CD14-positive monocyte (primary cell): ENCODE results near the gene TAAR6. TPM values are rescaled to one million over a fixed set of nuclear protein-coding genes. Genes with fewer than 3 reads are reported as not detected.
"Not testable (repeated sequence)": the region's sequence is repeated elsewhere in the genome, so short reads cannot be mapped to it uniquely, and the experiment has no call there.

Experiments
- DNase-seq, 3 donors: peaks; one replicate each; pipeline ENCODE4 v3.0.0-alpha.2; 2011 to 2022
- H2AFZ ChIP-seq: 2 replicates; pipeline ENCODE4 v1.6.0; 2012; ENCODE audit warnings: mild to moderate bottlenecking, low read depth, low read length, inconsistent platforms; ENCODE audit not compliant: insufficient read depth, poor library complexity, severe bottlenecking
- H3K27ac ChIP-seq, 2 donors: 1 replicate in 1 of 2; 2 replicates in 1 of 2; pipeline ENCODE4 v1.5.1; 2012 to 2013; ENCODE audit warnings: low read length in 2 of 2, control low read depth in 1 of 2, inconsistent platforms in 1 of 2, low read depth in 1 of 2, mild to moderate bottlenecking in 1 of 2
- H3K27me3 ChIP-seq, 2 donors: one replicate each; pipeline versions ENCODE4 v1.6.0 to v1.6.1; 2011 to 2013; ENCODE audit warnings: low read length in 2 of 2; ENCODE audit not compliant: control insufficient read depth in 2 of 2, insufficient read depth in 2 of 2
- H3K36me3 ChIP-seq, 2 donors: replicated peaks in 1 of 2; 1 replicate in 1 of 2; 2 replicates in 1 of 2; pipeline versions ENCODE4 v1.5.1 to v1.6.1; 2012 to 2013; ENCODE audit warnings: low read length in 2 of 2, control low read depth in 1 of 2, inconsistent platforms in 1 of 2, mild to moderate bottlenecking in 1 of 2; ENCODE audit not compliant: insufficient read depth in 2 of 2, control insufficient read depth in 1 of 2
- H3K4me1 ChIP-seq, 2 donors: 1 replicate in 1 of 2; 2 replicates in 1 of 2; pipeline versions ENCODE4 v1.5.1 to v1.6.1; 2012 to 2013; ENCODE audit warnings: low read length in 2 of 2, control low read depth in 1 of 2, inconsistent platforms in 1 of 2, mild to moderate bottlenecking in 1 of 2, moderate library complexity in 1 of 2; ENCODE audit not compliant: insufficient read depth in 2 of 2, control insufficient read depth in 1 of 2
- H3K4me2 ChIP-seq: replicated peaks from 2 replicates; pipeline ENCODE3; 2012; ENCODE audit warnings: low read length, moderate library complexity, mild to moderate bottlenecking; ENCODE audit not compliant: poor library complexity, severe bottlenecking; ENCODE audit errors: extremely low read depth
- H3K4me3 ChIP-seq, 3 experiments: fragments of 200-600 bp in 1 of 3; sonication (generic) in 1 of 3; replicated peaks in 1 of 3; 1 replicate in 2 of 3; 2 replicates in 1 of 3; pipeline ENCODE4 v1.5.1; 2011 to 2013; ENCODE audit warnings: low read length in 3 of 3, mild to moderate bottlenecking in 3 of 3, control low read depth in 2 of 3, low read depth in 2 of 3, inconsistent platforms in 1 of 3, moderate library complexity in 1 of 3
- H3K79me2 ChIP-seq: 2 replicates; pipeline ENCODE4 v1.6.0; 2012; ENCODE audit warnings: mild to moderate bottlenecking, control low read depth, inconsistent platforms, low read length, moderate library complexity; ENCODE audit not compliant: insufficient read depth
- H3K9ac ChIP-seq: 2 replicates; pipeline ENCODE4 v1.6.0; 2017; ENCODE audit warnings: low read length, mild to moderate bottlenecking; ENCODE audit not compliant: insufficient read depth, poor library complexity, severe bottlenecking
- H3K9me3 ChIP-seq, 2 donors: replicated peaks in 1 of 2; 1 replicate in 1 of 2; 2 replicates in 1 of 2; pipeline versions ENCODE4 v1.5.1 to v1.6.1; 2012 to 2013; ENCODE audit warnings: low read length in 2 of 2, control low read depth in 1 of 2; ENCODE audit not compliant: control insufficient read depth in 1 of 2, insufficient read depth in 1 of 2
- H4K20me1 ChIP-seq: 2 replicates; pipeline ENCODE4 v1.6.0; 2012; ENCODE audit warnings: mild to moderate bottlenecking, low read length, control low read depth, moderate library complexity; ENCODE audit not compliant: insufficient read depth
- H3K27ac Mint-ChIP-seq, 7 donors: one replicate each; pipeline ENCODE4 v1.8.0; 2020; ENCODE audit warnings: mild to moderate bottlenecking in 7 of 7, mixed read lengths in 7 of 7, moderate library complexity in 6 of 7, inconsistent platforms in 2 of 7
- H3K27me3 Mint-ChIP-seq, 3 donors: one replicate each; pipeline ENCODE4 v1.8.0; 2021 to 2022; ENCODE audit warnings: low read depth in 3 of 3, mild to moderate bottlenecking in 3 of 3, mixed read lengths in 3 of 3, moderate library complexity in 3 of 3, inconsistent platforms in 1 of 3
- H3K36me3 Mint-ChIP-seq, 2 donors: one replicate each; pipeline ENCODE4 v1.8.0; 2020; ENCODE audit warnings: mixed read lengths in 2 of 2, inconsistent platforms in 1 of 2, mild to moderate bottlenecking in 1 of 2
- H3K4me1 Mint-ChIP-seq: one replicate; pipeline ENCODE4 v1.8.0; 2020; ENCODE audit warnings: mild to moderate bottlenecking, mixed read lengths
- H3K4me3 Mint-ChIP-seq, 2 donors: one replicate each; pipeline ENCODE4 v1.8.0; 2020; ENCODE audit warnings: mild to moderate bottlenecking in 2 of 2, mixed read lengths in 2 of 2, moderate library complexity in 1 of 2
- H3K9me3 Mint-ChIP-seq, 7 donors: one replicate each; pipeline ENCODE4 v1.8.0; 2020 to 2022; ENCODE audit warnings: mixed read lengths in 7 of 7, mild to moderate bottlenecking in 6 of 7, moderate library complexity in 6 of 7, inconsistent platforms in 2 of 7
- WGBS: methylation state at CpG from one replicate; pipeline ENCODE4 v1.1.5; 2013; ENCODE audit warnings: missing lambda C conversion rate; ENCODE audit not compliant: insufficient coverage; 5-methylcytosine and 5-hydroxymethylcytosine counted together
- intact Hi-C, 2 donors: fragments of 100-400 bp; cut with micrococcal nuclease; formaldehyde crosslinking; loops; one replicate each; pipeline versions ENCODE4 v1.15.0 to v1.15.1; 2023
- polyA plus RNA-seq, 3 donors: library from polyadenylated mRNA; depleted of rRNA in 1 of 3; unstranded in 2 of 3; stranded (reverse) in 1 of 3; fragments of 300-500 nt in 2 of 3; fragments of >200 nt in 1 of 3; fragmentation: Illumina TruSeq in 2 of 3; gene quantifications; 1 replicate in 2 of 3; 2 replicates in 1 of 3; pipeline ENCODE4 v1.2.3, GENCODE V29; 2012 to 2021
- TF ChIP-seq, protein P1 (sequence below): fragments of 200-600 bp; IDR thresholded peaks from one replicate; pipeline ENCODE4 v1.8.0; 2022; ENCODE audit warnings: antibody characterized with exemption, mild to moderate bottlenecking

The TAAR6 gene
- polyA plus RNA-seq, 3 donors = not detected

DNA sequence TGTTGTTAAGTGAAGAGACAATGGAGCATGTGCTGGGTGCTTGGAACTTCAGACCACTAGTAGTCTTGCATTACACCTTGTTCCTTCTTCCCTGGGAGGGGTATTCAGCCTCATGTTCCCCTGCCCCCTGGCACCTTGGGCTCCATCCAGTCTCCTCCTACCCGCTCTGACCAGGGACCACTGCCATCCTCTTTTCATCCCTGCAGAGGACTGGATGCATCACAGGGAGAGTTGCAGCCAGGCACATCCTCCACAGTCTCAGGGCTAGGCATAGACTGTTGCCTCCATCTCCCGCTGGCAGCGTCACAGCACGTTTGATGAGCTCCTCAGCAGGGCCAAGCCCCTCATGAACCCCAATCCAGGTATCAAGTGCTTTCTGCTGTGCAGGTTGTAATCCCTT is 18.9 kb upstream of the TAAR6 start:
- H3K36me3 Mint-ChIP-seq = no peaks in the 10 kb centered on the region
- TF ChIP-seq, protein P1, sequence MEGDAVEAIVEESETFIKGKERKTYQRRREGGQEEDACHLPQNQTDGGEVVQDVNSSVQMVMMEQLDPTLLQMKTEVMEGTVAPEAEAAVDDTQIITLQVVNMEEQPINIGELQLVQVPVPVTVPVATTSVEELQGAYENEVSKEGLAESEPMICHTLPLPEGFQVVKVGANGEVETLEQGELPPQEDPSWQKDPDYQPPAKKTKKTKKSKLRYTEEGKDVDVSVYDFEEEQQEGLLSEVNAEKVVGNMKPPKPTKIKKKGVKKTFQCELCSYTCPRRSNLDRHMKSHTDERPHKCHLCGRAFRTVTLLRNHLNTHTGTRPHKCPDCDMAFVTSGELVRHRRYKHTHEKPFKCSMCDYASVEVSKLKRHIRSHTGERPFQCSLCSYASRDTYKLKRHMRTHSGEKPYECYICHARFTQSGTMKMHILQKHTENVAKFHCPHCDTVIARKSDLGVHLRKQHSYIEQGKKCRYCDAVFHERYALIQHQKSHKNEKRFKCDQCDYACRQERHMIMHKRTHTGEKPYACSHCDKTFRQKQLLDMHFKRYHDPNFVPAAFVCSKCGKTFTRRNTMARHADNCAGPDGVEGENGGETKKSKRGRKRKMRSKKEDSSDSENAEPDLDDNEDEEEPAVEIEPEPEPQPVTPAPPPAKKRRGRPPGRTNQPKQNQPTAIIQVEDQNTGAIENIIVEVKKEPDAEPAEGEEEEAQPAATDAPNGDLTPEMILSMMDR = no peak
- Histone ChIP-seq H3K27ac (no peak overlapping the region), H2AFZ (no peak overlapping the region), H3K4me1 (no peaks in the 10 kb centered on the region), H3K9ac (no peak overlapping the region), H3K9me3 (no peaks in the 10 kb centered on the region), H4K20me1 (no peaks in the 10 kb centered on the region), H3K4me3 (no peak overlapping the region), H3K27me3 (no peaks in the 10 kb centered on the region), H3K36me3 (no peaks in the 10 kb centered on the region), H3K79me2 (no peaks in the 10 kb centered on the region), H3K4me2 (no peak overlapping the region)
- H3K9me3 Mint-ChIP-seq = no peaks in the 10 kb centered on the region
- intact Hi-C loops = no loop called here
- peaks cover 2 to 7% (median 5%) of the 10 kb centered on the region in 3 donors for H3K27me3 Mint-ChIP-seq
- no peak overlapping the region for H3K27ac Mint-ChIP-seq
- no peaks in the 10 kb centered on the region for H3K4me1 Mint-ChIP-seq
- WGBS = 93% methylated on average over 3 of the region's 4 CpGs
- H3K4me3 Mint-ChIP-seq = no peak overlapping the region
- no peak for DNase-seq

DNA sequence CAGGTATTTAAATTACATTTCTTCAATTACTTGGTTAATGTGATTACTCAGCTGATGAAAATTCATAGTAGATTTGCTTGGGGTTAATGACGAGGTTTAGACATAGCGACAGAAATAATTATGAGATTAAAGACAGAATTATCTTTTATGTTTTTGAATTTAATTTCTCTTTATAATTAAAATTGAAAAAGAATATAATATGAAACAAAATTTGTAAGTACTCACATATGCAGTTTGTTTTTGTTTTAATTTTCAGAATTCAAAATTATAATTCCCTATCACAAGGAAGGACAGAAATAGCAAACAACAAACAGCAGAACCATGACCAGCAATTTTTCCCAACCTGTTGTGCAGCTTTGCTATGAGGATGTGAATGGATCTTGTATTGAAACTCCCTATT is 17.8 kb upstream of the TAAR6 start, which contains the start of gene TAAR8:
Gene TAAR8 (plus strand): TSS at position 301 of the 400 bp plus-strand sequence. CDS start 21 bp downstream, at position 322.
- no peak within 1 kb of the TSS for H3K4me3 Mint-ChIP-seq
- Histone ChIP-seq H2AFZ (no peak within 1 kb of the TSS), H4K20me1 (no peaks in the 10 kb centered on the region), H3K27me3 (no peaks in the 10 kb centered on the region), H3K9ac (no peak within 1 kb of the TSS), H3K36me3 (no peaks in the 10 kb centered on the region), H3K4me2 (no peak within 1 kb of the TSS), H3K9me3 (no peaks in the 10 kb centered on the region), H3K4me1 (no peaks in the 10 kb centered on the region), H3K27ac (no peak within 1 kb of the TSS), H3K4me3 (no peak within 1 kb of the TSS), H3K79me2 (no peaks in the 10 kb centered on the region)
- intact Hi-C loops = no loop called here
- TF ChIP-seq, protein P1 = no peak
- no peak for DNase-seq
- no CpG with 5 or more reads among the region's 2 CpGs for WGBS
- no peaks in the 10 kb centered on the region for H3K4me1 Mint-ChIP-seq
- no peak within 1 kb of the TSS for H3K27ac Mint-ChIP-seq
- peaks cover 2 to 7% (median 5%) of the 10 kb centered on the region in 3 donors for H3K27me3 Mint-ChIP-seq
- no peaks in the 10 kb centered on the region for H3K9me3 Mint-ChIP-seq
- H3K36me3 Mint-ChIP-seq = no peaks in the 10 kb centered on the region

DNA sequence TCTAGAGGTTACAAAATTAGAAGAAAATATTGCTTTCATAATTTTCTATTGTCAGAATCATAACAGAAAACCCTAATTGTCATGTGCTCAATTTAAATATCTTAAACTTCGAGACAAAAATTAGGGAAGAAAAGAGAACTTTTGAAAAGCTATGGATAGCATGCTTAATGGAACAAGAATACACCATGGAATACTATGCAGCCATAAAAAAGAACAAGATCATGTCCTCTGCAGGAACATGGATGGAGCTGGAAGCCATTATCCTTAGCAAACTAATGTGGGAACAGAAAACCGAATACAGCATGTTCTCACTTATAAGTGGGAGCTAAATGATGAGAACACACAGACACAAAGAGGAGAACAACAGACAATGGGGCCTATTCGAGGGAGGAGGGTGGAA is 10.0 kb upstream of the TAAR6 start:
- no CpG with 5 or more reads among the region's 3 CpGs for WGBS
- H3K9ac ChIP-seq, H3K9me3 Mint-ChIP-seq, intact Hi-C loops, H3K36me3 Mint-ChIP-seq, H3K27ac ChIP-seq, H3K4me3 ChIP-seq, H3K27me3 ChIP-seq, H3K9me3 ChIP-seq, H3K36me3 ChIP-seq, H3K27ac Mint-ChIP-seq, H3K4me3 Mint-ChIP-seq, H3K79me2 ChIP-seq, H3K4me2 ChIP-seq, H3K27me3 Mint-ChIP-seq, H4K20me1 ChIP-seq, H3K4me1 Mint-ChIP-seq, H3K4me1 ChIP-seq, DNase-seq, H2AFZ ChIP-seq: not testable (repeated sequence)
